Neural progenitor cell (in vitro differentiated cells): ENCODE measurements around the gene DAP.

Source experiments
- EZH2 ChIP-seq: fragments of 200-600 bp; sonication (generic); IDR thresholded peaks from 2 replicates; pipeline ENCODE4 v1.6.1; 2017; ENCODE audit warnings: antibody characterized with exemption, mild to moderate bottlenecking, moderate library complexity
- EZH2phosphoT487 ChIP-seq: fragments of 200-600 bp; sonication (generic); IDR thresholded peaks from 2 replicates; pipeline ENCODE4 v1.6.1; 2017; ENCODE audit warnings: antibody characterized with exemption
- TF ChIP-seq, protein P1 (sequence below): fragments of 200-600 bp; sonication (generic); IDR thresholded peaks from 2 replicates; pipeline ENCODE4 v1.5.1; 2017; ENCODE audit warnings: antibody characterized with exemption, mild to moderate bottlenecking

DNA sequence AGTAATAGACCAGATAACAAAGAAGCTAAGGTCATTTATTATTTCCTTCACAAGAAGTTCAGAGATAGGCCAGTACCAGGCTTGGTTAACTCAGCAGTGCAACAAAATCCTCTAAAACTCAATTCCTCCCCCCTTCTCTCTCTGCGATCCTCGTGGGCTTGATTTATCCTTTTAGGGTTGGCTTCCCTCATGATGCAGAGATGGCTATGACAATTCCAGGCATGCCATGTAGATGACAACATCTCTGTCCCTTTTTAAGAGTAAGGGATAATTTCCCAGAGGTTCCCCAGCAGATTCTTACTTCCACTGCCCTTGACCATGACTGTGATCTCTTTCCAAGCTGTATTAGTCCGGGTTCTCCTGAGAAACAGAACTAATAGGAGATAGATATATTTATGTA lies 28.7 kb upstream of the DAP start:
- TF ChIP-seq, protein P1, sequence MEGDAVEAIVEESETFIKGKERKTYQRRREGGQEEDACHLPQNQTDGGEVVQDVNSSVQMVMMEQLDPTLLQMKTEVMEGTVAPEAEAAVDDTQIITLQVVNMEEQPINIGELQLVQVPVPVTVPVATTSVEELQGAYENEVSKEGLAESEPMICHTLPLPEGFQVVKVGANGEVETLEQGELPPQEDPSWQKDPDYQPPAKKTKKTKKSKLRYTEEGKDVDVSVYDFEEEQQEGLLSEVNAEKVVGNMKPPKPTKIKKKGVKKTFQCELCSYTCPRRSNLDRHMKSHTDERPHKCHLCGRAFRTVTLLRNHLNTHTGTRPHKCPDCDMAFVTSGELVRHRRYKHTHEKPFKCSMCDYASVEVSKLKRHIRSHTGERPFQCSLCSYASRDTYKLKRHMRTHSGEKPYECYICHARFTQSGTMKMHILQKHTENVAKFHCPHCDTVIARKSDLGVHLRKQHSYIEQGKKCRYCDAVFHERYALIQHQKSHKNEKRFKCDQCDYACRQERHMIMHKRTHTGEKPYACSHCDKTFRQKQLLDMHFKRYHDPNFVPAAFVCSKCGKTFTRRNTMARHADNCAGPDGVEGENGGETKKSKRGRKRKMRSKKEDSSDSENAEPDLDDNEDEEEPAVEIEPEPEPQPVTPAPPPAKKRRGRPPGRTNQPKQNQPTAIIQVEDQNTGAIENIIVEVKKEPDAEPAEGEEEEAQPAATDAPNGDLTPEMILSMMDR = no peak
- TF ChIP-seq EZH2phosphoT487 (no peak), EZH2 (no peak)
